AG20443 (cell line): Measurements from ENCODE around the gene SCP2.
A peak's percentile ranks its signal among the peaks of the same experiment; 100 is the strongest.
"Not testable (repeated sequence)": the region's sequence is repeated elsewhere in the genome, so short reads cannot be mapped to it uniquely, and the experiment has no call there.

Source experiments
- DNase-seq: peaks from one replicate; pipeline ENCODE4 v3.0.0; 2012; ENCODE audit warnings: low spot score, mixed read lengths

Gene SCP2

DNA sequence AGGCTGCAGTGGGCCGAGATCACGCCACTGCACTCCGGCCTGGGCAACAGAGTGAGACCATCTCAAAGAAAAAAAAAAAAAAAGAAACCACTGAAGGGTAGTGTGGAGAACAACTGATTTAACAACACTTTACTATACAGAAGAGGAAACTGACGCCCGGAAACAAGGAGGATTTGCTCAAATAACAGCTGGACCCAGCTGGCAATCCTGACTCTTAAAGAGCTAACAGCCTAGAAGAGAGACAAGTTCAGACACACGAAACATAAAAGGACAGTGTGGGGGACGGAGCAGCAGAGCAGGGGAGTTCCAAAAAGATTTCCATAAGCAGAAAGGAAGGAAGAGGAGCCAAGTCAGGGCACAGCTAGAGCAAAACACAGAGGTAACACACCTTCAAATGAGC is 9.9 kb upstream of the SCP2 start:
- no peak for DNase-seq

GRCh38 chr1:52917581-52917980 is 9.5 kb upstream of the SCP2 start:
- DNase-seq = no peak

DNA sequence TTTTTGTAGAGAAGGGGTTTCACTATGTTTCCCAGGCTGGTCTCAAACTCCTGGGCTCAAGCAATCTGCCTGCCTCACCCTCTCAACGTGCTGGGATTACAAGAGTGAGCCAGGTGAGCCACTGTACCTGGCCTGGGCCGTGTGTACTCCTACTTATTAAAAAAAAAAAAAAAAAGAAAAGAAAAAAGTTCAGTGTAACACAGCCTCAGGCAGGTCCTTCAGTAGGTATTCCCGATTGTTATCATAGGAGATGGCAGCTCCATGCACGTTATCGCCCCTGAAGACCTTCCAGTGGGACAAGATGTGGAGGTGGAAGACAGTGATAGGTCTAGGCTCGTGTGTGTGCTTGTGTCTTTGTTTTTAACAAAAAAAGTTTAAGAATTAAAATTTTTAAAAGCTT is 8.9 kb upstream of the SCP2 start:
- no peak for DNase-seq

DNA sequence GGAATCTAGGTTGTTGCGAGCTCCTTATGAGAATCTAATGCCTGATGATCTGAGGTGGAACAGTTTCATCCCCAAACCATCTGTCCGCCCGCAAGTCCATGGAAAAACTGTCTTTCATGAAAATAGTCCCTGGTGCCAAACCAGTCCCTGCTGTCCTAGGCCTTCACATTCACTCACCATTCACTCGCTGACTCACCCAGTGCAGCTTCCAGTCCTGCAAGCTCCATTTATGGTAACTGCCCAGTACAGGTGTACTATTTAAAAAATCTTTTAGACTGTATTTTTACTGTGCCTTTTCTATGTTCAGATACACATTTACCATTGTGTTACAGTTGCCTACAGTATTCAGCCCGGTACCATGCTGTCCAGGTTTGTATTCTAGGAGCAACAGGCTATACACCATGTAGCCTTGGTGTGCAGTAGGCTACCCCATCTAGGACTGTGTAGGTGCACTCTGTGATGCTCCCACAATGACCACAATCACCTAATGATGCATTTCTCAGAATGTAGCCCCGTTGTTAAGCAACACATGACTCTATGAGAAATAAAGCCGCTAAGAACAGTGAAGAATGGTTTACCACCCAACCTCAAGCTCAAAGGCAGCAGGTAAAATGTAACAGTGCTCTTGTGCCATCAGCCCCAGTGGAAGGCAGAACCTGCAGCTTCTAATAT is 7.9 kb upstream of the SCP2 start:
- DNase-seq = no peak

GRCh38 chr1:52919723-52920483 is 7.2 kb upstream of the SCP2 start:
- no peak for DNase-seq

DNA sequence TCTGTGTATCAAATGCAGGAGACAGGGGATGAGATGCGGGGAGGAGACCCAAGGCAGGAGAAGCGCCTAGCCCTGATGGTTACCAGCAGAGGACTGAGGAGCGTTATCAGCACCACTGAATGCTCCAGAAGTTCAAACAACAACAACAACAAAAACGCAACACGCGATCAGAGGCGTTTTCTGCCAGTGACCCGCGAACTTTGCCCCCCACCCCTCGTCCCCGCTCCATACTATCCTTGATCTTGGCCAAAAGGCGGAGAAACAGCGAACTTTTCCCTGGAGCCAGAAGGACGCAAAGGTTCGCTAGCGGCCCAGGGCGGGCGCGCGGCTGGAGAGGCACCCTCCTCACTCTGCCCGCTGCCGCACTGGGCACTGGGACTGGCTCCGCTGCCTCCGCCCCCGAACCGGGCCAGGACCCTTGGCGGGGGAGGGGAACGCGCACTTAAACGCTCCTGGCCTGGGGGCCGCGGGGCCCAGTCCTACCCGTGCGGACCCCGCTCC is 6.2 kb upstream of the SCP2 start:
- peak; percentile 54 for DNase-seq

GRCh38 chr1:52925571-52926005 is 1.5 kb upstream of the SCP2 start:
- DNase-seq = no peak

DNA sequence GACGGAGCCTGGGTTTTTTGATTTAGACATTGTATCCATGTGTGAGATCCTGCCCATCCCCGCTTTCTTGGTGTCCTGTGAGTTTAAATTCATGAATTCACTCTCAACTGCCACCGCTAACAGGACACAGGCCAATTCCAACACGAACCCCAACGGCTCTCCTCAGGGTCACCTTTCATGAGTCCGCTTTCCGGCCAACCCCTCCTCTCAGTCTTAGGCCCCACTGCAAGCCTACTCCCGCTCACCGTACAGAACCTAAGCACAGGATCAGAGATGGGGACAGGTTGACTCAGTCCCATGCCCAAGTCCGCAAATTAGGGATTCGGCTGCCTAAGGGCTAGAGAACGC is 238 bp upstream of the SCP2 start:
- no peak for DNase-seq

GRCh38 chr1:52928015-52928404 is 934 bp downstream of the SCP2 start:
- DNase-seq = no peak

- DNase-seq = no peak
These were observed 1.9 kb downstream of the SCP2 start for GRCh38 chr1:52929019-52929418.

GRCh38 chr1:52937433-52938182 is 10.5 kb downstream of the SCP2 start:
- DNase-seq = no peak

DNA sequence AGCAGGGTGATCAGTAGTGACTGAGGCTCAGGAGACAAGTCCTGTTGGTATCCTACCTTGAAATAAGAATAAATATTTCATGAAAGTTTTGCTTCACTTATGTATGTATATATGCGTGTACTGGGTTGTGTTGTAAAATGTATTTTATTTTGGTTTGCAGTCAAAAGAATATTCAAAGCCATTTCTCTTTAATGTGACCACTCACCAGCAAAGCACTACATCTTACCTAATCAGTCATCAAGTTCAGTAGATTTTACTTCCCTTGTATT is 11.0 kb downstream of the SCP2 start:
- no peak for DNase-seq

GRCh38 chr1:52943876-52944416 is 16.9 kb downstream of the SCP2 start:
- no peak for DNase-seq

GRCh38 chr1:52944566-52944965 is 17.5 kb downstream of the SCP2 start:
- no peak for DNase-seq

GRCh38 chr1:52947490-52947889 is 20.4 kb downstream of the SCP2 start:
- no peak for DNase-seq

DNA sequence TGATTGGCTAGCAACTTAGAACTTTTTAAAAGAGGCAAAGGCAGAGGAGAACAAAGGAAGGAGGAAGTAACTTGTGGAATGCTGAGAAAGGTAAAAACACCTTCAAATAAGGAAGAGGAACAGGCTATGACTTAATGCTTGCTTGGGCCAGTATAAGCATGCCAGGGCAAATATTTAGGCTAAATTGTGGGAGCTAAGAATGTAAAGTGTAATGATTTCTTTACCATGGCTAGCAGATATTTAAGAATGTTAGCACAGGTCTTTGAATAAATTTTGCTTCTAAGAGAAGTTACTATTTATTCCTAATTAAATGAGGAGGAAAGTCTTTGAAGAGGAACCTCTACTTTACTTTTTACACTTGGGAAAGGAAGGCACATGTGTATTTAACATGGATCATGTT is 22.5 kb downstream of the SCP2 start:
- DNase-seq = not testable (repeated sequence)

GRCh38 chr1:52952112-52952511 is 25.0 kb downstream of the SCP2 start:
- DNase-seq = no peak

DNA sequence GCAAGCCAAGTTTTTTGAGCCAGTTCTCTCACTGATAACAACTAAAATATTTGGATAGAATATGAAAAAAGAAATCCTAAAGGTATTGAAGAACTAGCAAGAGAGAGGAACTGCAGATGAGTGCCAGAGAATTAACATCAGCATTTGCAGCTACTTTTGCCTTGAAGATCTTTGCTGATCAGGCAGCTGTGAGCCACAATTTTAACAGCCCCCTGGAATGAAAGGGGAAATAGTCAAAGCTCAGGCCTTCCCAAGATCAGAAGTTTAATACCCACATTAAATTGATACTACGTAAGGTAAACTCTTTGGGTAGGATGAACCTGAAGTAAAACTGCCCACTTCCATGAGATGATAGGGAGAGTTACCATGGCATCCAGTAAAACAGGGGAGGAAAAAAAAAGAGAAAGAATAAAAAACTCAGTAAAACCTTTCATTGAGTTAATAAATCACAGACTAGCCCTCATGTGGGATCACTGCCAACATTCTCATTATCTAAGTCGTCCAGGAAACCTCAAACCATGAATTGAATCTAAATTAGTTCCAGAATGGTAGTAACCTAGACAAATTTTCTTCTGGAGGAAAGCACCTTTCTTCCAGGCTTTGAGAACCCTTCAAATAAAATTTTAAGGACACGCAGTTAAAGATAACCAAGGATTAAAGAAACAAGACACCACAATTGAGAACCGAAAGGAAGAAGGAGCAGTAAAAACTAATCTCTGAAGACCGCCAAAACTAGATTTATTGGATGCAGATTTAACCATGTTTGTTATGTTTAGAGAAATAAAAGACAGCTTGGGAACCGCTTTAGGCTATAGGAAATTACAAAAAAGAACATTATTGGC is 28.3 kb downstream of the SCP2 start:
- peak; percentile 64 for DNase-seq

GRCh38 chr1:52963101-52963500 is 36.0 kb downstream of the SCP2 start:
- DNase-seq = no peak

DNA sequence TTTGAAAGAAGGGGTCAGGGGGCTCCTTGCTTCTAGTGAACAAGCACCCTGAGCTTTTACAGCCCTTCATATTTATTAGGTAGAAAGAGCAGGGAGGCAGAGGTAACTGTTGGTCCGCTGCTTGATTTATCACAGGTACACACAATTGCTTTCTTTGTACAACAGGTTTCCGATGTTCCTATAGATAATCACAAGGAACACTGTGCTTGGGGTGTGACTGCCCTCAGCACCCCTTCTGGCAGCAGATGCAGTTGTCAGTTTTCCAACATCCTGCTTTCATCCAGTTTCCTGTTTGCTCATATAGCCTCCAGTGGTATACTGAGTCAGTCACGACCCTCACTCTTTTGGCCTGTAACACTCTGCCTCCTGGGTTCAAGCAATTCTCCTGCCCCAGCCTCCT is 40.6 kb downstream of the SCP2 start:
- no peak for DNase-seq

- not testable (repeated sequence) for DNase-seq
These were observed 42.2 kb downstream of the SCP2 start for GRCh38 chr1:52969234-52969633.

DNA sequence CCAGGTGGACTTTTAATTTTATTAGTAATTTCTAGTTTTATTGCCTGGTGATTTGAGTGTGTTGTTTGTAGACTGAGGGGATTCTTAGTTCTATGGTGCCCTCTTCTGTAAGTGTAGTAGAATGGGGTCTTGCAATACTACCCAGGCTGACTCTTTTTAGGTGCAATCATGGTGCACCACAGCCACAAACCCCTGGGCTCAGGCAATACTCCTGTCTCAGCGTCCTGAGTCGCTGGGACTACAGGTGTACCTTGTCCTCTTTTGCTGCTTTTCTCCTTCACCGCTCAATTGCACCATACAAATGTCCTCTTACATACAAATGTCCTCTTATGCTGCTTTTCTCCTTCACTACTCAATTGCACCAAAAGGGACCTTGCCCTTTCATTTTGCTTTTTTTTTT is 43.1 kb downstream of the SCP2 start:
- no peak for DNase-seq
